Head of caudate nucleus (tissue), 42 donors: ENCODE measurements around the gene BCL2.

ENCODE experiments used
- DNase-seq, 42 donors: peaks; one replicate each; pipeline versions ENCODE4 v3.0.0 to v3.0.0-alpha.2; 2020 to 2021; ENCODE audit warnings: mixed read lengths in 7 of 42
- intact Hi-C: fragments of 100-400 bp; cut with DNase I; formaldehyde crosslinking; loops from one replicate; pipeline ENCODE4 v1.15.0; 2022

BCL2 gene

GRCh38 chr18:63181706-63182309 lies 137.8 kb downstream of the BCL2 start:
- intact Hi-C loops: no loop called here
- no peak for DNase-seq

GRCh38 chr18:63180971-63181376 lies 138.6 kb downstream of the BCL2 start:
- intact Hi-C loops: no loop called here
- DNase-seq: no peak

GRCh38 chr18:63180321-63180720 lies 139.2 kb downstream of the BCL2 start:
- peak in 2 of 42 donors; percentile 21 to 28 for DNase-seq
- intact Hi-C loops: no loop called here

- intact Hi-C loops: no loop called here
- no peak for DNase-seq
These were observed 140.1 kb downstream of the BCL2 start for GRCh38 chr18:63179422-63179821.

GRCh38 chr18:63178971-63179370 lies 140.6 kb downstream of the BCL2 start:
- intact Hi-C loops: no loop called here
- DNase-seq: no peak

- intact Hi-C loops: no loop called here
- peak in 1 of 42 donors; percentile 54 for DNase-seq
These were observed 141.4 kb downstream of the BCL2 start for GRCh38 chr18:63177919-63178821.

- DNase-seq: no peak
- intact Hi-C loops: no loop called here
These were observed 142.3 kb downstream of the BCL2 start for GRCh38 chr18:63177259-63177658.

GRCh38 chr18:63175264-63175663 lies 144.3 kb downstream of the BCL2 start:
- no peak for DNase-seq
- intact Hi-C loops: no loop called here

GRCh38 chr18:63173983-63174382 lies 145.6 kb downstream of the BCL2 start:
- intact Hi-C loops: no loop called here

GRCh38 chr18:63169853-63170252 lies 149.7 kb downstream of the BCL2 start:
- DNase-seq: no peak

More at GRCh38 chr18:63173983-63174382, 145.6 kb downstream of the BCL2 start:
- no peak for DNase-seq

GRCh38 chr18:63168287-63168686 lies 151.3 kb downstream of the BCL2 start:
- intact Hi-C loops: no loop called here
- no peak for DNase-seq

More at GRCh38 chr18:63169853-63170252, 149.7 kb downstream of the BCL2 start:
- intact Hi-C loops: no loop called here

GRCh38 chr18:63166142-63166541 lies 153.4 kb downstream of the BCL2 start:
- peak in 1 of 42 donors; percentile 7 for DNase-seq
- intact Hi-C loops: no loop called here

GRCh38 chr18:63164396-63164795 lies 155.2 kb downstream of the BCL2 start:
- intact Hi-C loops: no loop called here
- no peak for DNase-seq

- no peak for DNase-seq
- intact Hi-C loops: no loop called here
These were observed 157.1 kb downstream of the BCL2 start for GRCh38 chr18:63162271-63163014.

- DNase-seq: peak in 39 of 42 donors; percentile 27 to 83 (median 57)
- intact Hi-C loops: no loop called here
These were observed 157.8 kb downstream of the BCL2 start for GRCh38 chr18:63161761-63162195.

GRCh38 chr18:63161032-63161760 lies 158.4 kb downstream of the BCL2 start:
- intact Hi-C loops: no loop called here
- no peak for DNase-seq

- no peak for DNase-seq
- intact Hi-C loops: no loop called here
These were observed 159.2 kb downstream of the BCL2 start for GRCh38 chr18:63160172-63160995.

- intact Hi-C loops: no loop called here
- no peak for DNase-seq
These were observed 160.0 kb downstream of the BCL2 start for GRCh38 chr18:63159590-63159989.
